HG03196 (cell line): ENCODE results near the gene FRMD4A.

Experiments
- ATAC-seq: cut with Tn5 transposase; IDR thresholded peaks from one replicate; pipeline ENCODE4 v1.9.1; 2021; ENCODE audit not compliant: unreplicated experiment

Gene FRMD4A

DNA sequence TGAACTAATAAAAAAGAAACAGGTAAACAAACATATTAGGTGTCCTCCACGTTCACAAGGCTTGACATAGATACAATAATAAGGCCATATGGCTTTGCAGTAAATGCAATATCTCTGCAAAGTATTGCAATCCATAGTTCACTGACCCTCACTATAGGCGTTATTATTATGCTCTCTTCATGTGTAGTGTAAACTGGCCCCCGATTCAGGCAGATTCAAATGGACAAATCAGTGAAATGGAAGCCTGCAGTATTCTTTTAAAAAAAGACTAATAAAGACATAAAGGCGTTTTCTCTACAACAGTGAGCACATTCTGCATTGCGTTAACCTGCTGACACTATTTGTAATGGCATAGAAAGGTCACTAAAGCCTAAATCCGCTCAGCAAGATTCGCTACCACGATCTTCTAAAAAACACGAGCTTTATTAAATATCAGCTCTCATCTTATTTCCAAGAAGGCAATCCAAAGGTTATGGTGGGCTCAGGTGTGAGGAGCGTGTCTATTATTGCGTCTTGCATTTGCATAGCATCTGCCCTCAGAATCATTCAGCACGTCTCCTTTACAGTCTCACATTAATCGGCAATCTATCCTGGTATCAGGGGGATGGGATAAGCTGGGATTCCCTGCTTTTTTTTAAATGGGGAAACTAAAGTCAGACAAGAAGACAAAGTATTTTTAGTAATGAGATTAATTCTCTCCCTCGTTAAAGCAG is 36.2 kb downstream of the FRMD4A start:
- ATAC-seq = no peak

DNA sequence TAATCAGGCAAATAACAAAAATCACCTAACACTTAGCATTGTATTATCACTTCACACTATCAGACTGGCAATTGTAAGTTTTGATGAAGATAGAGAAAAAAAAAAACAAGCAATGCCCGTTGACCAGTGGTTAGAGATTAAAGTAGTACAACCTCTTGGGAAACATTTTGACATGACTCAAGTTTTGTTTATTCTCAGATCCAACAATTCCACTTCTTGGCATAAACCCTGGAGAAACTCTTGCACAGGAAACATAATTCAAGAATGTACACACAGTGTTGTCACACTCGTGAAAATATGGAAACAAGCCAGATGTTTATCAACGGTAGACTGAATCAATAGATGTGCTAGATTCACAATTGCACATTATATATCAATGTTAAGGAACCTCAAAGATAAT is 37.2 kb downstream of the FRMD4A start:
- ATAC-seq = no peak

DNA sequence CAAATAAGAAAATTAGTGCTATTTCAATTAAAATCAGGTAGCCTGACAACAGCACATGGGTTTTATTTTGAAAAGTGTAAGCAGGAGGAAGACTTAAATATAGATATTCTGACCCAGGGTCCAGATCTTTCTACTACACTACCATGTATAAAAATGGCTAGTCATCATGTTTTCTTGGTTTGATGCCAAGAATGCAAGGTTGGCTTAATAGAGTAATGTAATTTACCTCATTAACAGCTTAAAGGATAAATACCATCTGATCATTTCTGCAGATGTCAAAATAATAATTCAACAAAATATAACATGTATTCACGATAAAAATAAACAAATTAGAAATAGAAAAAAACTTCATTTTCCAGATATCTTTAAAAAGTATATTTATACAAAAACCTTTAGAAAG is 39.4 kb downstream of the FRMD4A start:
- ATAC-seq = no peak

DNA sequence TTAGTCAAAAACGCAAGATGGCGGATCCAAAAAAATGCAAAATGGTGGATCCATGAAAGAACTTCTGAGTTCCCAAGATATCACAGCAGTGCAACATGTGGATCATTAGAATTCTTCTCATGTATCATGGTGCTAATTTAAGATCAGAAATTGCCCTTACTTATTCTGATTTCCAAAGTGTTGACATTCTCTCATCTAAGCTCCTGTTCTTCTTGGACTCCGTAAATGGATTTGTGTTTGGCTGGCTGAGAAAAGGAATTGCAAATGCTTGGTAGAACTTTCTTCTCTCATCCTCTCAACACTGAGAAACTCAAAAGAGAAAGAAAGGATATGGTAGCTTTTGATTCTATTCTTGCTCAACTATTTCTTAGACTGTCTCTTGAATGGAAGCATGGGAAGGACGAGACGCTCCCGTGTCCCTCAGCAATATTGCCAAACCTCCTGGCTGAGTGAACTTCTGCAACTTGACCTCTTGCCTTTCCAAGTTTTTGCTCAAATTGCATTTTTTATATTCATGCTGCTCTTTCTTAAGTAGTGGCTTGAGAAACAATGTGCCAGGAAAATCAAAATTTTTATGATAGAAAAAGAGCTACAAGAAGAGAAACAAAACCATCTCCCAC is 44.7 kb downstream of the FRMD4A start:
- no peak for ATAC-seq

DNA sequence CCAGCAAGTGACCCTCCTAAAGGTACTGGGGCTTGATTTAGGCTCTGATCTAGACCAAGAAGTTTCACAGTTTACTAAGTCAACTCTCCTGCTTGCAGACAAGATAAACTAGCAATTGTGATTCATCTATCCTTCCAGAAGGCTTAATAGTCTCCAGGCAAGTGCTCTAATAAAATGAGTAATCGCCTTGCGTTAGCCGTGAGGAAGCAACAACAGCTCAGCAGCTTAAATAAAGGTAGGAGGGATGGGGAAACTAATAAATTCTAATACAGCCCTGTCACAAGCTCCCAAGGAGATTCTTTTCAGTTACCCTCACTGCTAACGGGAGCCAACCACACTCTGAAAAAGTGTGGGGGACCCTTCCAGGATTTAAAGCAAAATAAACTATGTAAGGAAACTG is 48.4 kb downstream of the FRMD4A start:
- no peak for ATAC-seq

DNA sequence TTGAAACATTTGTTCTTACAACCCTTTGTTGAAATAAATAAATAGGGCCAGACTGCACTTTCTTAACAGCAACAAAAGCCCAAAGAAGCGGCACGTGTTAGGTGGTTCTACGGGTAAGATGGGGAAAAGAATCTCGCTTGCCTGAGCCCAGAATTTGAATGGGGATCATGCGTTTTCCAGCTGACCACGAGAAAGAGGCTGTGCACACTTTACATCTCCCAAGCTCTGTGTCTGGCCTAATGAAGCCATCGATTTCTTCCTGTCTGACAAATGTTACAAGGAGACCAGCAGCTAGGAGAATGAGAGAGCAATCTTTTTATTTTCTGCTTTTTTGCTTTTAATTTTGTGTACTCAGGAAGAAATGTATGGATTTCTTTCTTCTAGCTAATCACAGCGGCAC is 52.2 kb downstream of the FRMD4A start:
- ATAC-seq = no peak

DNA sequence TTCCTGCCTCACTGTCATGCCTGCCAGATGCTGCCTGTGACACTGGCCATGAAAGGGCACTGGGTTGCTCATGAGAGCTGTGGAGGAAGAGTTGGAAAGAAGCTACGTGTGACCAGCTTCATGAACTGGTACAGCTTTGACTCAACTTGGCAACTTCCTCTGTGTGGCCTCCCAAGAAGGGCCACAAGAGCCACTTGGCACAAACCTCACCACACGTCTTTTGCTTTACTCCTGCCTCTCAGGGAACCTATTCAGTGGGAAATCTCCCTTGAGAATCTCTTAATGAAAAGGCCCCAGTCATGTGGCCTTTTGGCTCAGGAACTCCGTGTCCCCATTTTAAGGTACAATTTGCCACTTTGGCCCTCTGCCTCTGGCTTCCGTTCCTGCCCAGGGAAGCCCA is 54.5 kb downstream of the FRMD4A start:
- no peak for ATAC-seq

DNA sequence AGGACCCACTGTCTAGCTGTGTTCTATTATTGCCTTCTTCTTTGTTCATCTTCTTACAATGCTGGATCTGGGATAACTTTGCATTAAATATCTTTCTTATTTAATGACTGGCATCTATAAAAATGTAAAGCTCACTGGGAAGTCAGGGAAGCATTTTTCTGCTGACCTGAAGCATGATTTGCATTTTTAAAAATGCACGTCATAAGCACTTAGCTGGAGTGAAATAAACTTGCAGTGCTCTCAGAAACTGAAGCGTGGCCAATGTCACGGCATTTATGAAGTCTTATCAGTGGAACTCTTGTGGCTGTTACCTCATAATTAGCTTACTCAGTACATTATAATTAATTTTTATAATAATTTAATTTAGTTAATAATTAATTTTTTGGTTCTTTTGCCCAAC is 59.1 kb downstream of the FRMD4A start:
- ATAC-seq = no peak

DNA sequence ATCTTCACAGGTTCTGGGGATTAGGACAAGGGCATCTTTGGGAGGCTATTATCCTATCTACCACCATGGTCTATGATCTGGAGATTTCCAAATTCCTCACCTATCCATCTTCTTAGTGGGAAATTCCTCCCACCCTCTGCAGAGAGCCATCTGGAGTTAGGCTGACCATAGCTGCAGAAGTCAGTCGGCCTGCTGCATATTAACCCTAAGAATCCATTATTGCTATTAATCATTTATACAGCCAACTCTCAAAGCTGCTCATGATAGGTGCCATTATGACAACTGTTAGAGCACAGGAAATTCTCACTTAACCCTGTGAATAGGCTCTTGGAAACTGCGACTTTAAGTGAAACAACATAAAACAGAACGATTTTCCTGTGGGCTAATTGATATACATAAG is 60.4 kb downstream of the FRMD4A start:
- no peak for ATAC-seq

DNA sequence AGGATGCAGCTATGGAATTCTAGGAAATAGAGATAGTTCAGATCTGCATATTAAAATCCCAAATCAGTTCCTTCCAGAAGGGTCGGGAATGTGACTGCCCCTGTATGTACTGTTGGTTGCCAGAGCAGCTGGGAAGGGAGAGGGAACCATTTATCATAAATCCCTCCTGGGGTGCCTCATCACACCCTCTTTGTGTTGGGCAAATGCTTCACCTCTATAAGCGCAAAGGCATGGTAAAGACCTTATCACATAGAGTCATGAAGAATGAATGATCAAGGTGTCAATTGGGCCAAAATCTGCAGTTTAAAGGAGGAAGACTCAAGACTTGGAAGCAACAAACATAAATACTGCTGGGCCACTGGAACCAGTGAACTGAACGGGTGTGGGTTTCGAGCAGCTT is 65.0 kb downstream of the FRMD4A start:
- ATAC-seq = no peak

DNA sequence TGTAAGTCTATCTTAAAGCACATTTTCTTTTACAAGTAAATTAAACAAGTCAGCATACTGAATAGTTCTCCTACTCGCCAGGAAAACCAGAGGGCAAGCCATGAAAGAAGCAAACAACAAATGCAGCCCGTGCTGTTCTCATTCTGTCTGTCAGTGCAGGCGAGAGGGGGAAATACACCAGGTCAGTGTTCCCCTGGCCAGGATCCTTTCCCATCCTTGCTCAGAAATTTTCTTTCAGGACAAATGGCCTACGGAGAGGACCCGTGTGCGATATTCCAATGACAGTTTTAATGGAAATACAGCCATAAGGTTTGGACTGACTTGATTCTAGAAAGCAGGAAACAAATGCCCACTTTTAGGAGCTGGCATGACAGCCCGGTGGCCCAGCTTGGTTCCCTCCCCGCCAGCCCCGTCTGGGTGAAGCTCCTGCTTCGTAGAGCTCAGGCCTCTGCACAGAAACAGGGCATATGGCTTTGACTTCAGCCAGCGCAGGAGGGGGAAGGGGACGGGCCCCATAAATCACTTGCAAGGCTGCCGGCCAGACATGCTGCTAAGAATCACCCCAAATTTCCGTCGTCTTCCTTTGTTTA is 67.8 kb downstream of the FRMD4A start:
- ATAC-seq = no peak

DNA sequence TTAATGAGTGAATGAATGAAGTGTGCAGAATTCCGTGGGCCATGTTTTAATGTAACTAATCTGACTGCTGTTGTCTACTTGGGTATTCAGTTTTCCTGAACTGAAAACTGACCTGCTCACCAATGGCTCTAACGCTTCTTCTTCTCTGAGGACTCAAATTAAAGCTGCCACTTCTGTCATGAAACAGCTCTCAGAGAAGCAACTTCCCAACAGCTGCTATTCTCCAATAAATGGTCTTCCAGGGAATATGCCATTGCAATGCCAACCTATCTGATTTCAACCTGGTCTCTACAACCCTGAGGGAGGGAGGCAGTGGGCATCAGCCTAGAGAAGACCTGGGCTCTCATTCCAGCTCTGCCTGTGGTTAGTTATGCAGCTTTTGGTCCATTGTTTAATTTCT is 69.4 kb downstream of the FRMD4A start:
- ATAC-seq = no peak

DNA sequence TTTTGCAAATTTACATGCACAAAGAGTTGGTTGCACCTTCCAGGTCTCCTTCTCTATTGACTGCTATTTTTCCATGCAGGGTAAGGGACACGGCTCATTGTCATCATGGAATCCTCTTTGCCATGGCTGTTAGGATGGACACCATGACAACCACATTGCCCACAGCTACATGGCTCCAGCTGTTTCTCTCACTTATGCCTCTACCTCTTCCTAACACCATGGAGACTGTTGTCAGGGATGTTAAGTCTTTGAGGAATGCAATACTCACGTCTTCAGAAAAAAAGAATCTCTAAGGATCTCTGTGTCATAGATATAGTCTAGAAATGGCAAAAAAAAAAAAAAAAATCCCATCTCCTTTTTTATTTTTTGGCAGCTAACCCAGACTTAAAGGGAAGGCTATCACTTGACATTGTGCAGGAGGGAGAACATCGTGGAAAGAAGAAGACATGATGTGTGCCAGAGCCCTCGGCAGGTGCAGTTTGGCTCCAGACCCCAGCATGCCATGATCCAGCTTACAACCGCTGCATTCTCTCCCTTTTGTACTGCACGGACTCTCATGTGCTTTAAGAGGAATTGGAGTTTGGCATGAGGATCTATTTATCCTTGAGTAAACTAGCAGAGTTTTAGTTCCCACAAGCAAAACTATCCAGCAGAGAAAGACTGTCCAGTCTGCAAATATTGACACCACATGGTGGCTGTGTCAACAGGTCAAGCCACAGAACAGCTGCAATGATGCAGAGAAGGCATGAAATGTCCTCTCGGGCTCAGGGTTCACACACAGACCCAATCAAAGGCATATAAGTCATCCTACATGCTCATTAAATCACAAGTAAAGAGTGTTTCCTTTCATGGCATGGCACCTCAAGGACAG is 70.8 kb downstream of the FRMD4A start:
- ATAC-seq = no peak

DNA sequence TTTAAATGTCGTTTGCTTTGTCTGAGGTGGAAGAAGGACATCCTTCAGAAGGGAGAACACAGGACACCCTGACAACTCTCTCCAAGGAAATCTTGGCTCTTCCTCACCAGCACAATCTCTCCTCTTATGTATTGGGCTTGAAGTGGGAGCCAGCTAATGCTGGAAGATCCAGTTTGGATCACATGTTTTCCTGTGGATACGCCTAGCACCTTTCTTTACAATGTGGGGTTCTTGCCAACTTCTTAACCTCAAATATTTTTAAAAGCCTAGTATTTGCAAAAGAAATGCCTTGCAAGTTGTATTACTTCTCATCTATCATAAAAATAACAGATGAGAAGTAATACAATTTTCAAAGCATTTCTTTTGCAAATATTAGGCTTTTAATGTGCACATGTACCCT is 76.4 kb downstream of the FRMD4A start:
- ATAC-seq = no peak

DNA sequence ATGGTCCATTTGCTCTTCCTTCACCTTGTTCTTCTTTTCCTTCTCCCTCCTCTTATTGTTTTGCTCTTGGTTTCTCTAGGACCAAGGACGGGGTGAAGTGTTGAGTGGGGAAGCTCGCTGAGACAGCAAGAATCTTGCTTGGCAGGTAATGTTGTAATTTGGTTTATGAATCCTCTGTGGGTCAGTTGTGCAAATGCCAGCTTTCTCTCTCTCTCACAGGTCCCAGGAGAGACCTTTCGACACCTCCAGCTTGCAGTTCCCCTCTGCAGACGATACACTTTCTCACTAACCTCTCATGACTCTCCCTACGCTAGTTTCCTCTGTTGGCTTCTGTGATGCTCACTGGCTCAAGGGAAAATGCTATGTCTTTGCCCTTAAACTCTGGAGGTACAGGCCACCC is 77.0 kb downstream of the FRMD4A start:
- ATAC-seq = no peak

DNA sequence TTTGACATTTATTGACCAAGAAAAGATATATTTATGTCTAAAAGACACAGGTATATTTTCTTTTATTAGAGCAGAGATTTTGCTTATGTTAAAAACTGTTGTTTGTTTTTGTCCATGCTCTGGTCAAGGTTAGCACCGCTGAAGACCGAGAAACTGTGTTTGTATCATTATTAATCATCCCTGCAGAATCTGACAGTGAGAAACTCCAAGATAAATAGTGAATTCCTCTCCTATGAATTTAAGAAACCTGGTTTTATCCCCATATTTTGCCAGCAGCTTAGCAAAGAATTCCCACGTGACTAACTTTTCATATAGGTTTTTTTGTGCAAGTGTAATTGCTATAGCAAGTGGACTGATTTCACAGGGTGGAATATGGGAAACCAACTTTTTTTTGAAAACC is 77.6 kb downstream of the FRMD4A start:
- ATAC-seq = no peak

DNA sequence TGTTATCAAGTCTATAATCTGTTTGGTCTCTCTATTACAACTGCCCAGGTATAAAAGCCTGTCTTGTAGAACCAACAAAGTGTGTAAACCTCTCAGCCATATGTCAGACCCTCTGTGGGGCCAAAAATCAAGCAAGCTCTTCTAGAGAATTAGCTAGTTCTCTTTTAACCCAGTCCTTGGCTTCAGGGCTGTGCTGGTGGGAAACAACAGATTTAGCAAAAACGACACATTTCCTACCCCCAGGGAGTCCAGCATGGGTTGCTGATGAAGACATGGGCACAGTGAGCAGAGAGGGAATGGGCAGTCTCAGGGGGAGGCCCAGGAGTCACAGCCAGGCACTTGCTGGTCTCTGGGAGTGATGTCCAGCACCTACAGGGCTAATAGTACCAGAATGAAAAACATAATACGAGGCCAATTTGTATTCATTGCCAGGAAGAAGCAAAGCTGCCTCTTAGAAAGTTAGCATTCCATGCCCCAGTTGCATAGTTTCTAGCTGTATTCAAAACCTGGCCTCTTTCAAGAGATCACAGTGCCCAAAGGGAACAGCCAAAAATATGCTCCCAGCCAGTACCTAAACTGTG is 80.1 kb downstream of the FRMD4A start:
- ATAC-seq = no peak

DNA sequence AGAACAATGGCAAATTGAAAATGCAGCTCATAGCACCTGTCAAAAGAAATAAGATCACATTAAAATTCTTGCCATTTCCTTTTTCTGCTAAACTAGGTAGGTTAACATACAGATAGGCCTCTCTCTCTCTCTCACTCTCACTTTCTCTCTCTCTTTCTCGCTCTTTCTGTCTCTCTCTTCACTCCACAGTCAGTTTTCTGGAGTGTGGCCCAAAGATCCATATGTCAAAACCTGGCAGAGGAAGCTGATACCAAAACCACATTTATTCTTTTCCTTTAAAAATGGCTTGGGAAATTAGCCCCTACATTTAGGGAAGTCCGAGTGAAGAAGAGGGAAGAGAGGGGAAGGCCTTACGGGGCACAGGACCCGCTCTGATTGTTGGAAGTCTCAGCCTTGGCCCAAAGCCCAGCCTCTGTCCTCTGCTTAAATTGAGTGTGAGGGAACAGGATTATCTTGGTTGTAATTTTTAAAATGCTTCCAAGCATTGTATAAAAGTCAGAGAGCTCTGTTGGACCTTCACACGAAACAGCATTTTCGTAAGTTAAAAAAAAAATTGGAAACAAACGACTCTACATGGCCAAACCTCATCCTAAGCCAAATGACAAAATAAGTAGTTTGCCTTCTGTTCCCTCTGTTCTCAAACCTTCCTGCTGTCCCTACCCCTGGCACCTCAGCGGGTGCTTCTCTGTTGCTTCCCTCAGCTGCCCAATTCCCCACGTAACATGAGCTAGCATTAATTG is 83.2 kb downstream of the FRMD4A start:
- ATAC-seq = no peak

DNA sequence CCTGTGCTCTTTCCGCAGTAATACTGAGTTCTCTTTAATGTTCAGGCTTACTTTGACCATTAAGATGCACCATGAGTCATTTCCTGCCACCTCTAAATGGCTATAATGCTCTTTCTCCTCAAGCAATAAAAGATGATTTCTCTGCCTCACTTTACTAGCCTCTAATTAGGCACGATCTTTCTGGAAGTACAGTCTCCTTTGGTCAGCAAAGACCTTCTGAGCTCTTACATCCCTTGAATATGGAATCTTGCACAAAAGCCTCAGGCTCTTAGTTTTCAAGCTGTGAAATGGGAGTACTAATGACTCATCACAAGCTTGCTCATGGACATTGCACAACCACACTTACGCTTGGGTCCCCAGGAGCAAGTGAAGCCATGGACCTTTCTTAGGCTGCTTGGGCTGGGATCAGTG is 85.9 kb downstream of the FRMD4A start:
- no peak for ATAC-seq

DNA sequence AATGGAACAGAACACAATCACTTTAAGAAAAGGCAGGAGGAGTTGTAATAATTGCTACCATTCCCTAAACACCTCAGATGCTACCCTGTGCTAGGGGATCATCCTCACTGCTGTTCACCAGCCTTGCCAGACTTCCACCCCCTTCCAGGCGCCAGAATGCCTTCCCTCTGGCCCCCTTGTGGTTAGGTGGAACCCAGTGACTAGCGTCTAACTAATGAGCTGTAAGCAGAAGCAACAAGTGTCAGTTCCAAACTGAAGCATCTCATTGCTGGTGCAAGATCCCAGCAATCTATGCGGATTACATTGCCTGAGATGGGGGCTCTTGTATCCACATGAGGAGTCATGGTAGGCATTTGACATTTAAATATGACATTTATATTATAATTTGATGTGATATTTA is 86.6 kb downstream of the FRMD4A start:
- ATAC-seq = no peak

DNA sequence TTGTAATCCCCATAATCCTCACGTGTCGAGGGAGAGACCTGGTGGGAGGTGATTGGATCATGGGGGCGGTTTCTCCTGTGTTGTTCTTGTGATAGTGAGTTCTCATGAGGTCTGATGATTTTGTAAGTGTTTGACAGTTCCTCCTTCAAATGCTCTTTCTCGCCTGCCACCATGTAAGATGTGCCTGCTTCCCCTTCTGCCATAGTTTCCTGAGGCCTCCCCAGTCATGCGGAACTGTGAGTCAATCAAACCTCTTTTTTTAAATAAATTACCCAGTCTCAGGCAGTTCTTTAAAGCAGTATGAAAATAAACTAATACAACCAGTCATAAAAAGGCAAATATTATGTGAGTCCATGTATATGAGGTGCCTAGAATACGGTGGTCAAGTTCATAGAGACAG is 87.5 kb downstream of the FRMD4A start:
- ATAC-seq = no peak
